Measurements from ENCODE around the gene FOXP1.

Gene FOXP1

DNA sequence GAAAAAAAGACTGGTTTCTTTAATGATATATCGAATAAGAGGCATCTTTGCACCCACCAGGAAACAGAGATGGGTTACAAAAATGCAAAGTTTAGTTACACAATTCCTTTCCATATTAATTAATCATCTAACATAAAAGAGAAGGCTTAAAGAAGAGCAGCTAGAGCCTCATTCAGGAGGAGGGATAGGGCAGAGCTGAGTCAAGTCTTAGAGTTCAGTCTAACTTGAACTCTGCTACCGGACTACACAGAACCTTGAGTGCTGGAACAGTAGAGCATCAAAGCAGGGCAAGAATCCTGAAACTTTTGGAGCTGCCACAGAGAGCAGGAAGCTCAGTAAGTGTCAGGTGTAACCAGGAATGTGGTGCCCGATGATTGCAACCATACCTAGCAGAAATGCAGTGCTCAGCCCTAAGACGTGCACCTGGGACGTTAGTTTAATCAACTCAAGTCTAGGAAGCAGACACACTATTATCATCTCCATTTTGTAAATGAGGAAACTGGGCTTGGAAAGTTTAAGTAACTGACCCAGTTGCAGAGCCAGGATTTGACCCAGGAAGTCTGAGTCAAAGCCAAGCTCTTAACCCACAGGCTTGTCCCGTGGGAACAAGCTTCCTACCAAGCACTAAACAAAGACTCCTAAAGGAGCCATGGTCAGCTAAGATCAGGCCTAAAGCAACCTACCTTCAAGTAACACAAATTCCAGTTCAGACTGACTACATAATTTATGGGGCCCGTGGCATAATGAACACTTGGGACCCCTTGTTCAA lies 187.4 kb downstream of the FOXP1 start:
- H3K4me3 ChIP-seq (ENCODE audit: low read depth, low read length), result no peak overlapping the region
- TF ChIP-seq, protein P1, sequence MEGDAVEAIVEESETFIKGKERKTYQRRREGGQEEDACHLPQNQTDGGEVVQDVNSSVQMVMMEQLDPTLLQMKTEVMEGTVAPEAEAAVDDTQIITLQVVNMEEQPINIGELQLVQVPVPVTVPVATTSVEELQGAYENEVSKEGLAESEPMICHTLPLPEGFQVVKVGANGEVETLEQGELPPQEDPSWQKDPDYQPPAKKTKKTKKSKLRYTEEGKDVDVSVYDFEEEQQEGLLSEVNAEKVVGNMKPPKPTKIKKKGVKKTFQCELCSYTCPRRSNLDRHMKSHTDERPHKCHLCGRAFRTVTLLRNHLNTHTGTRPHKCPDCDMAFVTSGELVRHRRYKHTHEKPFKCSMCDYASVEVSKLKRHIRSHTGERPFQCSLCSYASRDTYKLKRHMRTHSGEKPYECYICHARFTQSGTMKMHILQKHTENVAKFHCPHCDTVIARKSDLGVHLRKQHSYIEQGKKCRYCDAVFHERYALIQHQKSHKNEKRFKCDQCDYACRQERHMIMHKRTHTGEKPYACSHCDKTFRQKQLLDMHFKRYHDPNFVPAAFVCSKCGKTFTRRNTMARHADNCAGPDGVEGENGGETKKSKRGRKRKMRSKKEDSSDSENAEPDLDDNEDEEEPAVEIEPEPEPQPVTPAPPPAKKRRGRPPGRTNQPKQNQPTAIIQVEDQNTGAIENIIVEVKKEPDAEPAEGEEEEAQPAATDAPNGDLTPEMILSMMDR (IDR thresholded peaks at IDR 0.05; ENCODE audit: low read depth, low read length, missing control alignments), result no peak
- DNase-seq (ENCODE audit: low read depth), result no peak

DNA sequence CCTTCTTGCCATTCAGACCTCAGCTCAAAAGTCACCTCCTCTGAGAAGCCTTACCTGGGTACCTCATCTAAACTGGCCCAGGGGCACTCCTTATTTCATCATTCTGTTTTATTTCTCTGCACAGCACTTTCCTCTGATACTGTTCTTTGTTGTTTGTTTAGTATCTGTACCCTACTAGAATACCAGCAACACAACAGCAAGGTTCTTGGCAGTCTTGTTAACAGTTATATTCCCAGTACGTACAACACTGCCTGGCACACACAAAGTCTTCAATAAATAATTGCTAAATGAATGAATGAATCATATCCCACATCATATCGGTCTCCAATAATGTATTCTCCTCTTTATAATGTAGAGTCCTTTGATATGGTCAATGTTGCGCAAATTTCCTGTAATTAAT lies 188.1 kb downstream of the FOXP1 start:
- no peak for DNase-seq (ENCODE audit: low read depth)
- no peak overlapping the region for H3K4me3 ChIP-seq (ENCODE audit: low read depth, low read length)
- TF ChIP-seq, protein P1 (IDR thresholded peaks at IDR 0.05; ENCODE audit: low read depth, low read length, missing control alignments), result no peak

DNA sequence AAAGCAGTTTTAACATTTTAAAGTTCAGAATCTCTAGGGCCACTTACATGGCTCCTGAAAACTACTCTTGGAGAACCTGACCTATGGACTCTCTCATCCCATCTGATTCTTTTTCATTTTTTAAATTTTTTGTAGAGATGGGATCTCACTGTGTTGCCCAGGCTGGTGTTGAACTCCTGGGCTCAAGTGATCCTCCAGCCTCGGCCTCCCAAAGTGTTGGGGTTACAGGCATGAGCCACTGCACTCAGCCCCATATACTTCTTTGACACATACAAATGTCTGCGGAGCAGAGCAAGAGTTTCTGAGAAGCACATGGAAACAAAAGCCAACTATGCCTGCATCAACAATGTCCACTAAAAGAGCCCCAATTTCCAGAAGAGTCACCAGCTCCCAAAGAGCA lies 189.8 kb downstream of the FOXP1 start:
- no peak for DNase-seq (ENCODE audit: low read depth)
- H3K4me3 ChIP-seq (ENCODE audit: low read depth, low read length), result no peak overlapping the region
- TF ChIP-seq, protein P1 (IDR thresholded peaks at IDR 0.05; ENCODE audit: low read depth, low read length, missing control alignments), result no peak

DNA sequence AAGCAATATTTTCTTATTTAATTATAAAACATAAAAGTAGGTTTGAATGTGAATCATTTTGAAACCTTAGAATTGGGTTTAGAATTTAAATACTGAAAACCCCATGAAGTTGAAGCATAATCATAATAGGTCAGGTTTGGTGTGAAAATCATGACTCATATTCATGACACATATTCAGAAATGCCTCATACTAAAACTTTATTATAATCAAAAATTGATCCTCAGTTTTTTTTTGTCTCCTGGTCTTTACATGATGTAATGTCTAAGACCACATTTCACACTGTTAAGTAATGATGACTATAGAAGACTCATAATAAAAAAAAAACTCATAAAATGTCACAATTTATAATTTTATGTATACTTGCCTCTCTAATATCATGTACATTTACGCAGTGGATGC lies 190.4 kb downstream of the FOXP1 start:
- TF ChIP-seq, protein P1 (IDR thresholded peaks at IDR 0.05; ENCODE audit: low read depth, low read length, missing control alignments), result no peak

DNA sequence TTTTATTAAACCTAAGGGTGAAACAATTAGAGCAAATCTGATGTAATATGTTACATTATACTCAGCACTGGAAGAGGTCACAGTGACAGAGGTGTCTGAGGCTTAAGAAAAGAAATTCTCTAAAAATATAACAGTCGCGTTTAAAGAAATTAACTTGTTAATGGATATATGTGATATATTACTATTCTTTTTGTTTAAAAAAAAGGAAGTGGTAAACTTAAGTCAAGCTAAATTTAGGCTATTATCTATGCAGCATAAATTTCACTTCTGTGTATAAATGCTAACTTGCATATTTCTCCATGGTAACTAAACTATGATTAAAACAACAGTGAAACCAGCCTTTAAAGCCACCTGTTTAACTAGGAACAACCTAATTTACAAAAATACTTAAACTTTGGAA lies 191.3 kb downstream of the FOXP1 start:
- no peak for DNase-seq (ENCODE audit: low read depth)
- no peak overlapping the region for H3K4me3 ChIP-seq (ENCODE audit: low read depth, low read length)
- TF ChIP-seq, protein P1 (IDR thresholded peaks at IDR 0.05; ENCODE audit: low read depth, low read length, missing control alignments), result no peak

More for the DNA sequence above, 190.4 kb downstream of the FOXP1 start:
- no peak for DNase-seq (ENCODE audit: low read depth)
- no peak overlapping the region for H3K4me3 ChIP-seq (ENCODE audit: low read depth, low read length)

DNA sequence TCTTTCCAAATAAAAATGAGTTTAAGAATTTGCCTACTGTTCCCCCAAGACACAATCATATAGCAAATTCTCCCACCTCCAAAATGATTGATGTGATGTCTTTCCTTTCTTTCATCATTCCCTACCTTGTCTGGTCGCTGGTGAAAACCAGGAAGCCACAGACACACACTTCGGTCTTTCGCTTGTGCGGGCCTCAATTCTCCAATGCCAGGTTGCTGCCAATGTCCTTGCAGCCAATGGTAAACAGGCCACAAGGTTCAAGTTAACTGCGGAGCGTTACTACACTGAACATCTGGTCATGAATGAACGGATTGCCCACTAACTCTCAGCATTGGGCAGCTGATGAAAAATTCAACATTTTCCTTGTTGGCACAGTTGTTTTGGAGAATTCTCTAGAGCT lies 192.2 kb downstream of the FOXP1 start:
- no peak for DNase-seq (ENCODE audit: low read depth)
- TF ChIP-seq, protein P1 (IDR thresholded peaks at IDR 0.05; ENCODE audit: low read depth, low read length, missing control alignments), result no peak
- H3K4me3 ChIP-seq (ENCODE audit: low read depth, low read length), result no peak overlapping the region

Data from GM12864 (cell line).